K562 (cell line): ENCODE results near the gene ADAR. TPM values are rescaled to one million over a fixed set of nuclear protein-coding genes. Genes with fewer than 3 reads are reported as not detected.

ENCODE experiments used
- CXXC5 ChIP-seq: fragments of 250-450 bp; sonication (Bioruptor Pico); IDR thresholded peaks from 2 replicates; pipeline ENCODE4 v1.8.0; 2022; ENCODE audit warnings: inconsistent platforms, mild to moderate bottlenecking, moderate library complexity
- NCOA4 ChIP-seq: fragments of 450-650 bp; IDR thresholded peaks from 2 replicates; pipeline ENCODE4 v1.6.1; 2018; ENCODE audit warnings: mild to moderate bottlenecking; ENCODE audit not compliant: partially characterized antibody
- NR3C1 ChIP-seq: sonication (generic); formaldehyde crosslinking; IDR thresholded peaks from 2 replicates; pipeline ENCODE4 v1.8.1; 2022; ENCODE audit warnings: missing genetic modification reagents
- PHB ChIP-seq: fragments of 250-450 bp; sonication (Bioruptor Pico); IDR thresholded peaks from 2 replicates; pipeline ENCODE4 v1.5.0; 2021
- RBM15 ChIP-seq: fragments of 200-400 bp; formaldehyde crosslinking; IDR thresholded peaks from 2 replicates; pipeline ENCODE4 v1.6.1; 2018; ENCODE audit warnings: mild to moderate bottlenecking, low read length, moderate library complexity; ENCODE audit not compliant: insufficient read depth
- SNRNP70 ChIP-seq: fragments of 200-400 bp; formaldehyde crosslinking; optimal IDR thresholded peaks from 2 replicates; pipeline ENCODE3; 2017; ENCODE audit warnings: low read depth, low read length
- SREBF1 ChIP-seq: fragments of 150-350 bp; IDR thresholded peaks from 2 replicates; pipeline ENCODE4 v1.6.1; 2014; ENCODE audit warnings: antibody characterized with exemption, low read depth, low read length, borderline replicate concordance
- SREBF2 ChIP-seq: sonication (generic); formaldehyde crosslinking; IDR thresholded peaks from 2 replicates; pipeline ENCODE4 v1.4.0; 2020; ENCODE audit warnings: mild to moderate bottlenecking, missing genetic modification reagents
- XRCC4 ChIP-seq: IDR thresholded peaks from one replicate; pipeline ENCODE4 v1.6.1; 2011; ENCODE audit not compliant: insufficient read depth, insufficient read length; ENCODE audit errors: extremely low read depth
- ZNF324 ChIP-seq: fragments of 250-450 bp; sonication (Bioruptor Pico); IDR thresholded peaks from 2 replicates; pipeline ENCODE4 v1.4.0; 2020; ENCODE audit warnings: mild to moderate bottlenecking
- ZNF384 ChIP-seq: IDR thresholded peaks from 2 replicates; pipeline ENCODE4 v1.6.1; 2012; ENCODE audit warnings: low read depth, low read length, improper control_type of control experiment
- polyA plus RNA-seq, 8 experiments: library from polyadenylated mRNA; depleted of rRNA in 4 of 8; stranded (reverse) in 5 of 8; unstranded in 3 of 8; fragments of >200 nt; fragmentation: Nextera tagmentation in 2 of 8; fragmentation: Illumina TruSeq in 1 of 8; extraction: Ambion mirVana in 2 of 8; extraction: Trizol in 1 of 8; gene quantifications; 2 replicates each; pipeline versions ENCODE4 v1.2.1 to v1.2.3, GENCODE V29; 2011 to 2014; ENCODE audit warnings: inconsistent platforms in 1 of 8, missing spikeins in 1 of 8
- total RNA-seq, 7 experiments: library from RNA; depleted of rRNA in 6 of 7; stranded (reverse); fragments of >200 nt in 6 of 7; fragmentation: Illumina TruSeq in 2 of 7; extraction: Trizol in 2 of 7; gene quantifications; 2 replicates each; pipeline versions ENCODE4 v1.2.1 to v1.2.3, GENCODE V29; 2011 to 2021; ENCODE audit warnings: low replicate concordance in 1 of 7
- TF ChIP-seq, protein P1 (sequence below): fragments of 250-450 bp; sonication (Bioruptor Pico); IDR thresholded peaks from 2 replicates; pipeline ENCODE4 v1.5.0; 2020; ENCODE audit warnings: mild to moderate bottlenecking, borderline replicate concordance
- TF ChIP-seq, protein P2 (sequence below): fragments of 250-450 bp; sonication (Bioruptor Pico); IDR thresholded peaks from 2 replicates; pipeline ENCODE4 v1.4.0; 2020
- TF ChIP-seq, protein P3 (sequence below): fragments of 250-450 bp; sonication (Bioruptor Pico); IDR thresholded peaks from 2 replicates; pipeline ENCODE4 v1.5.0; 2020; ENCODE audit warnings: mild to moderate bottlenecking
- TF ChIP-seq, protein P4 (sequence below): fragments of 150-350 bp; IDR thresholded peaks from 2 replicates; pipeline ENCODE4 v1.6.1; 2014; ENCODE audit warnings: low read depth, mild to moderate bottlenecking, low read length, borderline replicate concordance

The ADAR gene
- total and polyA plus RNA-seq, 9 of the 15 experiments (the other 6 are each of a cell fraction or from before 2014, with no cell fraction given), result 30.1 to 123 (median 60.2) TPM

DNA sequence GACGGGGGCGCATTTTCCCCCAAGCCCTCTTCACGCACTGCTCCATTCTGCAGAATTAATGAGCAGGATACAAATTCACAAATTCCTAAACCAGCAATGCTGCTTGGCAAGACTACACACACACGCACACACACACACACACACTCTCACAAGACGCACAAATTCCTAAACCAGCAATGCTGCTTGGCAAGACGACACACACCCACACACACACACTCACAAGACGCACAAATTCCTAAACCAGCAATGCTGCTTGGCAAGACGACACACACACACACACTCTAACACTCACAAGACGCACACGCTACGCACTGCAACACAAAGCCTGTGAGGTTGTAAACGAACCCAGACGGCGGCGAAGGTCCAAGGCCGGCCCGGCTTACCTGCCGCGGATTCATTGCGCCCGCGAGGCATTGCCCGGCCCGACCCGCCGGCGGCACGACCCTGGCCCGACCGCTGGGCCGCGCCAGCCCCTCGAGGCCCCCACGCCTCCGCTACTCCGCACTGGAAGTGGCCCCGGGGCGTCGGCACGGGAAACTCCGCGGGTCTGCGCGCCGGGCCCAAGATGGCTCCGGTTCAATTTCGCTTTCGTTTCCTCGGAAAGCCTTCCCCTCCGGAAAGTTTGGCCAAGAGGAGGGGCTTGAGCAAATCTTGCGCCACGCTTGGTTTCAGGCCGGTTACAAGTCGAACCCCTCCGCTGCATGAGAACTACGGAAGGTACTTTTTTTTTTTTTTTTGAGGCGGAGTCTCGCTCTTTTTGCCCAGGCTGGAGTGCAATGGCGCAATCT lies at the start of gene ADAR (continued):
- TF ChIP-seq NR3C1 (CRISPR knock-in tag) (peak; percentile 47; the same call in 1 of the 2 replicates), SREBF1 (no peak), SREBF2 (CRISPR knock-in tag) (no peak), PHB (no peak), CXXC5 (CRISPR knock-in tag) (peak; percentile 65), XRCC4 (no peak), ZNF324 (CRISPR knock-in tag) (no peak), ZNF384 (peak; percentile 96), SNRNP70 (no peak), RBM15 (no peak), NCOA4 (no peak)
- TF ChIP-seq, protein P1, sequence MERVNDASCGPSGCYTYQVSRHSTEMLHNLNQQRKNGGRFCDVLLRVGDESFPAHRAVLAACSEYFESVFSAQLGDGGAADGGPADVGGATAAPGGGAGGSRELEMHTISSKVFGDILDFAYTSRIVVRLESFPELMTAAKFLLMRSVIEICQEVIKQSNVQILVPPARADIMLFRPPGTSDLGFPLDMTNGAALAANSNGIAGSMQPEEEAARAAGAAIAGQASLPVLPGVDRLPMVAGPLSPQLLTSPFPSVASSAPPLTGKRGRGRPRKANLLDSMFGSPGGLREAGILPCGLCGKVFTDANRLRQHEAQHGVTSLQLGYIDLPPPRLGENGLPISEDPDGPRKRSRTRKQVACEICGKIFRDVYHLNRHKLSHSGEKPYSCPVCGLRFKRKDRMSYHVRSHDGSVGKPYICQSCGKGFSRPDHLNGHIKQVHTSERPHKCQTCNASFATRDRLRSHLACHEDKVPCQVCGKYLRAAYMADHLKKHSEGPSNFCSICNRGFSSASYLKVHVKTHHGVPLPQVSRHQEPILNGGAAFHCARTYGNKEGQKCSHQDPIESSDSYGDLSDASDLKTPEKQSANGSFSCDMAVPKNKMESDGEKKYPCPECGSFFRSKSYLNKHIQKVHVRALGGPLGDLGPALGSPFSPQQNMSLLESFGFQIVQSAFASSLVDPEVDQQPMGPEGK, result no peak
- TF ChIP-seq, protein P2, sequence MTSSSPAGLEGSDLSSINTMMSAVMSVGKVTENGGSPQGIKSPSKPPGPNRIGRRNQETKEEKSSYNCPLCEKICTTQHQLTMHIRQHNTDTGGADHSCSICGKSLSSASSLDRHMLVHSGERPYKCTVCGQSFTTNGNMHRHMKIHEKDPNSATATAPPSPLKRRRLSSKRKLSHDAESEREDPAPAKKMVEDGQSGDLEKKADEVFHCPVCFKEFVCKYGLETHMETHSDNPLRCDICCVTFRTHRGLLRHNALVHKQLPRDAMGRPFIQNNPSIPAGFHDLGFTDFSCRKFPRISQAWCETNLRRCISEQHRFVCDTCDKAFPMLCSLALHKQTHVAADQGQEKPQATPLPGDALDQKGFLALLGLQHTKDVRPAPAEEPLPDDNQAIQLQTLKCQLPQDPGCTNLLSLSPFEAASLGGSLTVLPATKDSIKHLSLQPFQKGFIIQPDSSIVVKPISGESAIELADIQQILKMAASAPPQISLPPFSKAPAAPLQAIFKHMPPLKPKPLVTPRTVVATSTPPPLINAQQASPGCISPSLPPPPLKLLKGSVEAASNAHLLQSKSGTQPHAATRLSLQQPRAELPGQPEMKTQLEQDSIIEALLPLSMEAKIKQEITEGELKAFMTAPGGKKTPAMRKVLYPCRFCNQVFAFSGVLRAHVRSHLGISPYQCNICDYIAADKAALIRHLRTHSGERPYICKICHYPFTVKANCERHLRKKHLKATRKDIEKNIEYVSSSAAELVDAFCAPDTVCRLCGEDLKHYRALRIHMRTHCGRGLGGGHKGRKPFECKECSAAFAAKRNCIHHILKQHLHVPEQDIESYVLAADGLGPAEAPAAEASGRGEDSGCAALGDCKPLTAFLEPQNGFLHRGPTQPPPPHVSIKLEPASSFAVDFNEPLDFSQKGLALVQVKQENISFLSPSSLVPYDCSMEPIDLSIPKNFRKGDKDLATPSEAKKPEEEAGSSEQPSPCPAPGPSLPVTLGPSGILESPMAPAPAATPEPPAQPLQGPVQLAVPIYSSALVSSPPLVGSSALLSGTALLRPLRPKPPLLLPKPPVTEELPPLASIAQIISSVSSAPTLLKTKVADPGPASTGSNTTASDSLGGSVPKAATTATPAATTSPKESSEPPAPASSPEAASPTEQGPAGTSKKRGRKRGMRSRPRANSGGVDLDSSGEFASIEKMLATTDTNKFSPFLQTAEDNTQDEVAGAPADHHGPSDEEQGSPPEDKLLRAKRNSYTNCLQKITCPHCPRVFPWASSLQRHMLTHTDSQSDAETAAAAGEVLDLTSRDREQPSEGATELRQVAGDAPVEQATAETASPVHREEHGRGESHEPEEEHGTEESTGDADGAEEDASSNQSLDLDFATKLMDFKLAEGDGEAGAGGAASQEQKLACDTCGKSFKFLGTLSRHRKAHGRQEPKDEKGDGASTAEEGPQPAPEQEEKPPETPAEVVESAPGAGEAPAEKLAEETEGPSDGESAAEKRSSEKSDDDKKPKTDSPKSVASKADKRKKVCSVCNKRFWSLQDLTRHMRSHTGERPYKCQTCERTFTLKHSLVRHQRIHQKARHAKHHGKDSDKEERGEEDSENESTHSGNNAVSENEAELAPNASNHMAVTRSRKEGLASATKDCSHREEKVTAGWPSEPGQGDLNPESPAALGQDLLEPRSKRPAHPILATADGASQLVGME (CRISPR knock-in tag), result no peak
- TF ChIP-seq, protein P3, sequence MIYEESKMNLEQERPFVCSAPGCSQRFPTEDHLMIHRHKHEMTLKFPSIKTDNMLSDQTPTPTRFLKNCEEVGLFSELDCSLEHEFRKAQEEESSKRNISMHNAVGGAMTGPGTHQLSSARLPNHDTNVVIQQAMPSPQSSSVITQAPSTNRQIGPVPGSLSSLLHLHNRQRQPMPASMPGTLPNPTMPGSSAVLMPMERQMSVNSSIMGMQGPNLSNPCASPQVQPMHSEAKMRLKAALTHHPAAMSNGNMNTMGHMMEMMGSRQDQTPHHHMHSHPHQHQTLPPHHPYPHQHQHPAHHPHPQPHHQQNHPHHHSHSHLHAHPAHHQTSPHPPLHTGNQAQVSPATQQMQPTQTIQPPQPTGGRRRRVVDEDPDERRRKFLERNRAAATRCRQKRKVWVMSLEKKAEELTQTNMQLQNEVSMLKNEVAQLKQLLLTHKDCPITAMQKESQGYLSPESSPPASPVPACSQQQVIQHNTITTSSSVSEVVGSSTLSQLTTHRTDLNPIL, result no peak
- TF ChIP-seq, protein P4, sequence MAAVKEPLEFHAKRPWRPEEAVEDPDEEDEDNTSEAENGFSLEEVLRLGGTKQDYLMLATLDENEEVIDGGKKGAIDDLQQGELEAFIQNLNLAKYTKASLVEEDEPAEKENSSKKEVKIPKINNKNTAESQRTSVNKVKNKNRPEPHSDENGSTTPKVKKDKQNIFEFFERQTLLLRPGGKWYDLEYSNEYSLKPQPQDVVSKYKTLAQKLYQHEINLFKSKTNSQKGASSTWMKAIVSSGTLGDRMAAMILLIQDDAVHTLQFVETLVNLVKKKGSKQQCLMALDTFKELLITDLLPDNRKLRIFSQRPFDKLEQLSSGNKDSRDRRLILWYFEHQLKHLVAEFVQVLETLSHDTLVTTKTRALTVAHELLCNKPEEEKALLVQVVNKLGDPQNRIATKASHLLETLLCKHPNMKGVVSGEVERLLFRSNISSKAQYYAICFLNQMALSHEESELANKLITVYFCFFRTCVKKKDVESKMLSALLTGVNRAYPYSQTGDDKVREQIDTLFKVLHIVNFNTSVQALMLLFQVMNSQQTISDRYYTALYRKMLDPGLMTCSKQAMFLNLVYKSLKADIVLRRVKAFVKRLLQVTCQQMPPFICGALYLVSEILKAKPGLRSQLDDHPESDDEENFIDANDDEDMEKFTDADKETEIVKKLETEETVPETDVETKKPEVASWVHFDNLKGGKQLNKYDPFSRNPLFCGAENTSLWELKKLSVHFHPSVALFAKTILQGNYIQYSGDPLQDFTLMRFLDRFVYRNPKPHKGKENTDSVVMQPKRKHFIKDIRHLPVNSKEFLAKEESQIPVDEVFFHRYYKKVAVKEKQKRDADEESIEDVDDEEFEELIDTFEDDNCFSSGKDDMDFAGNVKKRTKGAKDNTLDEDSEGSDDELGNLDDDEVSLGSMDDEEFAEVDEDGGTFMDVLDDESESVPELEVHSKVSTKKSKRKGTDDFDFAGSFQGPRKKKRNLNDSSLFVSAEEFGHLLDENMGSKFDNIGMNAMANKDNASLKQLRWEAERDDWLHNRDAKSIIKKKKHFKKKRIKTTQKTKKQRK, result no peak
